ENCODE results near the gene ARID1B.

DNA sequence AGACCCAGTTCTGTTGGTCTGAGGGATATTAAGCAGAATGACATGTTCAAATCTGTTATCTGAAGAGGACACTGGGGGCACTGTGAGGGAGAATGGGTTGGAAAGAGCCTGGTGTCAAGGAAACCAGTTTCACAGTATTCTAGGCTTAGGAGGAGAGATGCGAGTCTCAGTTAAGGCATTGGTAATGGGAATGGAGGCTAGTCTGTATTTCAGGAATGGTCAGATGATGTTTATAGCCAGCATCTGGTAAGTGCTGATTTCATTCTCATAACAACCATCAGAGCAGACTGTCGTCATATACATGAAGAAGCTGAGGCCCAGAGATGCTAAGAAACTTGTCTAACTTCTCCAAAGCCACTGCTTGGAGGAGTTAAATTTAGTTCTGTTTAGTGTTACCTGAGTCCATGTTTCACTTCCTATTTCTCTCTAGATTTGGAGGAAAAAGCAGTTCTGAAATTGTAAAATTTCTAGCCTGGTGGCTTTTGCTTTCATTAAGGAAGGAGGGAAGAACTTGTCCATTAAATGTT is 242.0 kb downstream of the ARID1B start:
- TF ChIP-seq EZH2 (IDR thresholded peaks at IDR 0.05; ENCODE audit: borderline replicate concordance, low read depth, low read length, severe bottlenecking) = no peak
- TF ChIP-seq, protein P1, sequence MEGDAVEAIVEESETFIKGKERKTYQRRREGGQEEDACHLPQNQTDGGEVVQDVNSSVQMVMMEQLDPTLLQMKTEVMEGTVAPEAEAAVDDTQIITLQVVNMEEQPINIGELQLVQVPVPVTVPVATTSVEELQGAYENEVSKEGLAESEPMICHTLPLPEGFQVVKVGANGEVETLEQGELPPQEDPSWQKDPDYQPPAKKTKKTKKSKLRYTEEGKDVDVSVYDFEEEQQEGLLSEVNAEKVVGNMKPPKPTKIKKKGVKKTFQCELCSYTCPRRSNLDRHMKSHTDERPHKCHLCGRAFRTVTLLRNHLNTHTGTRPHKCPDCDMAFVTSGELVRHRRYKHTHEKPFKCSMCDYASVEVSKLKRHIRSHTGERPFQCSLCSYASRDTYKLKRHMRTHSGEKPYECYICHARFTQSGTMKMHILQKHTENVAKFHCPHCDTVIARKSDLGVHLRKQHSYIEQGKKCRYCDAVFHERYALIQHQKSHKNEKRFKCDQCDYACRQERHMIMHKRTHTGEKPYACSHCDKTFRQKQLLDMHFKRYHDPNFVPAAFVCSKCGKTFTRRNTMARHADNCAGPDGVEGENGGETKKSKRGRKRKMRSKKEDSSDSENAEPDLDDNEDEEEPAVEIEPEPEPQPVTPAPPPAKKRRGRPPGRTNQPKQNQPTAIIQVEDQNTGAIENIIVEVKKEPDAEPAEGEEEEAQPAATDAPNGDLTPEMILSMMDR (IDR thresholded peaks at IDR 0.05; ENCODE audit: borderline replicate concordance, extremely low read depth, low read length, poor library complexity, severe bottlenecking) = peak; percentile 46

Measured in DND-41 (cell line).